Skin of body (tissue), 2 donors: ENCODE results near the gene NEURL2. TPM values are rescaled to one million over a fixed set of nuclear protein-coding genes. Genes with fewer than 3 reads are reported as not detected.
"Not testable (repeated sequence)": the region's sequence is repeated elsewhere in the genome, so short reads cannot be mapped to it uniquely, and the experiment has no call there.

Experiments used
- DNase-seq: peaks from one replicate; lab custom pipeline; 2025; lab: John Stamatoyannopoulos, UW
- total RNA-seq: library from RNA; depleted of rRNA; stranded (reverse); fragments of >200 nt; gene quantifications from one replicate; pipeline ENCODE4 v1.2.3, GENCODE V29; 2014

Gene NEURL2, protein sequence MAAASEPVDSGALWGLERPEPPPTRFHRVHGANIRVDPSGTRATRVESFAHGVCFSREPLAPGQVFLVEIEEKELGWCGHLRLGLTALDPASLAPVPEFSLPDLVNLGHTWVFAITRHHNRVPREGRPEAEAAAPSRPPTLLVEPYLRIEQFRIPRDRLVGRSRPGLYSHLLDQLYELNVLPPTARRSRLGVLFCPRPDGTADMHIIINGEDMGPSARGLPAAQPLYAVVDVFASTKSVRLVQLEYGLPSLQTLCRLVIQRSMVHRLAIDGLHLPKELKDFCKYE
- 2.9 TPM for total RNA-seq

DNA sequence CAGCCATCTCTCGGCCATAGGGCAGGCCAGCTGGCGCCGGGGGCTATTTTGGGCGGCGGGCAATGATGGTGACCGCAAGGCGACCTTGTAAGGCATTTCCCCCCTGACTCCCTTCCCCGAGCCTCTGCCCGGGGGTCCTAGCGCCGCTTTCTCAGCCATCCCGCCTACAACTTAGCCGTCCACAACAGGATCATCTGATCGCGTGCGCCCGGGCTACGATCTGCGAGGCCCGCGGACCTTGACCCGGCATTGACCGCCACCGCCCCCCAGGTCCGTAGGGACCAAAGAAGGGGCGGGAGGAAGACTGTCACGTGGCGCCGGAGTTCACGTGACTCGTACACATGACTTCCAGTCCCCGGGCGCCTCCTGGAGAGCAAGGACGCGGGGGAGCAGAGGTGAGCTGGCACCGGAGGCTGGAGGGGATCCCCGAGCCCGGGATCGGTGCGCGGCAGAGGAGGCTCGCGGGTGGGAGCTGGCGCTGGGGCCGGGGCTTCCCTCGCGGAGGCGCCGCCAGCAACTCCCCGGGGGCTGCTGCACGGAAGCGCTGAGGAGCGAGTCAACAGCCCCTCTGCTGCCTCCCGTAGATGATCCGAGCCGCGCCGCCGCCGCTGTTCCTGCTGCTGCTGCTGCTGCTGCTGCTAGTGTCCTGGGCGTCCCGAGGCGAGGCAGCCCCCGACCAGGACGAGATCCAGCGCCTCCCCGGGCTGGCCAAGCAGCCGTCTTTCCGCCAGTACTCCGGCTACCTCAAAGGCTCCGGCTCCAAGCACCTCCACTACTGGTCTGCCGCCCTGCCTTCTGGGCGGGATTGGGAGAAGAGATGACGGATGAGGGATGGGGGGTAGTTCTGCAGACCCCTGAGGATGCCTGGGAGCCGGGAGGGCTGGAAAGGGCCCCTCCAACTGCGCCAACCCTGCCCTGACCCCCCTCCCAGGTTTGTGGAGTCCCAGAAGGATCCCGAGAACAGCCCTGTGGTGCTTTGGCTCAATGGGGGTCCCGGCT lies at the start of gene NEURL2, which contains the start of gene CTSA:
TSS of gene NEURL2 (minus strand) at position 224 of the 999 bp plus-strand sequence. CDS start at position 7, 217 bp downstream.
TSS of gene CTSA (plus strand) at position 351 of the 999 bp plus-strand sequence. CDS start at position 585, 234 bp downstream.
- peak; percentile 81 for DNase-seq

DNA sequence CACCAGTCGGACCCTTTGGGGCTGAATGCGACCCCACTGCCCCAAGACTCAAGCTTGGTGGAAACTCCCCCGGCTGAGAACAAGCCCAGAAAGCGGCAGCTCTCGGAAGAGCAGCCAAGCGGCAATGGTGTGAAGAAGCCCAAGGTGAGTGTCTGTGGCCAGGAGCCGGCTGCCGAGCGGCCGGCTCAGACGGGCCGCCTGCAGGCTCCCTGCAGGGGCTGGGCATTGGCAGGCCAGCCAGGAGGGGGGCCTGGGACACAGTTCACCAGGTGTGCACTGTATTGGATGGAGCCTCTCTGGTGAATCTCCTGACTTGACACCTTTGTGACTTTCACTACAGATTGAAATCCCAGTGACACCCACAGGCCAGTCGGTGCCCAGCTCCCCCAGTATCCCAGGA lies 49.5 kb upstream of the NEURL2 start:
- DNase-seq, result no peak

DNA sequence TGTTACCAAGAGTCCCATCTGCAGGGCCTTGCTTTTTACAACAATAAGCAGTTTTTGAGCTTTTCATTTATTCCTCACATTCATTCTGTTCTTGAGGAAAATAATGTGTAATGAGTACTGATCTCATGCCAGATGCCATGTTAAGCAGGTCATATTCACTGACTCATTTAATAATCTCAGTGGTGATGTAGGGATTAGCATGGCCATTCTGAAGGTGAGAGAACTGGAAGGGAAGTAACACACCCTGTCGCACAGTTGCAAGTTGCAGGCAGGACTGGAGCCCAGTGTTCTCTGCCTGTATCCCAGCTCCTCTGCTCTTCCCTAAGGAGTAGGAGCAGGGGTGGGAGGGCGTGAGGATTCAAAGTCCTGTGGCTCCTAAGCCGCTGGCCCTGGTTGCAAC lies 49.0 kb upstream of the NEURL2 start:
- no peak for DNase-seq

DNA sequence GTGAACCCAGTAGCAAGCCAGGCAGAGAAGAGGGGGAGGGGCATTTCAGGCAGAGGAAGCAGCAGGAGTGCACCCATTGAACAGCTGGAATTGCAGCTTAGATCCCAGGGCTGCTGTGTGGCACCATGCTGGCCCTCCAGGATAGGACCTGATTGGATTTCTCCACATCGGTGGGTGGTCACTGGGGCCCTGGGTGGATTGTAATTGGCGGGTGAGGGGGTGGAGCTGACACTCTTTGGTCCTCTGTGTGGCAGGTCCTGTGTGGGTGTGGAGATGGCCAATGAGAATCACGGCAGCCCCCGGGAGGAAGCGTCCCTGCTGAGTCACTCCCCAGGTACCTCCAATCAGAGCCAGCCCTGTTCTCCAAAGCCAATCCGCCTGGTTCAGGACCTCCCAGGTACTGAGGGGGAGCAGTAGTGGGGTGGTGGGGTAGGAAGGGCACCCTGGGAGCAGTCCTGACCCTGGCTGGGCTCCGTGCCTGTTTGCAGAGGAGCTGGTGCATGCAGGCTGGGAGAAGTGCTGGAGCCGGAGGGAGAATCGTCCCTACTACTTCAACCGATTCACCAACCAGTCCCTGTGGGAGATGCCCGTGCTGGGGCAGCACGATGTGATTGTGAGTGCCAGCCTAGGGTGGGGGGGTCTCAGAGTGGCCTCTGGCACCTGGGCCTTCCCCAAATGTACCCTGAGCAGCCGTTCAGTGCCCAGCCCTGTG lies 47.9 kb upstream of the NEURL2 start:
- DNase-seq, result no peak

DNA sequence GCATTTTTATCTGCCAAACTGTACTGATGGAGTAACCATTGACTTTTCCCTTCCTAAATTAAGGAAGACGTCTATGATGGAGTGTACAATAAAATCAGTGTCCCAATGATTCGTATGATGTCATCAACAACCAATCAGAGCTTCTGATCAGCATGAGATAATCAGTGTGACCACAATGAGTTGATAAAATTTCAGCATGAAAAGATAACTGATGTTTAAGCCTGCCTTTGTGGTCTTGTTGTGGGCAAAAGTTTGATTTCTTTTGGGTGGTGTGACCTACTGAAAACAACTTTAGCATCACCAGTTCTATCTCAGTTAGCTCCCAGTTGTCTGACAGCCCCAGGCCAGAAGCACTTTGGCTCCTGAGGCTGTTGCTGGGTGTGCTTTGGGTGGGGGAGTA lies 46.8 kb upstream of the NEURL2 start:
- DNase-seq, result no peak

DNA sequence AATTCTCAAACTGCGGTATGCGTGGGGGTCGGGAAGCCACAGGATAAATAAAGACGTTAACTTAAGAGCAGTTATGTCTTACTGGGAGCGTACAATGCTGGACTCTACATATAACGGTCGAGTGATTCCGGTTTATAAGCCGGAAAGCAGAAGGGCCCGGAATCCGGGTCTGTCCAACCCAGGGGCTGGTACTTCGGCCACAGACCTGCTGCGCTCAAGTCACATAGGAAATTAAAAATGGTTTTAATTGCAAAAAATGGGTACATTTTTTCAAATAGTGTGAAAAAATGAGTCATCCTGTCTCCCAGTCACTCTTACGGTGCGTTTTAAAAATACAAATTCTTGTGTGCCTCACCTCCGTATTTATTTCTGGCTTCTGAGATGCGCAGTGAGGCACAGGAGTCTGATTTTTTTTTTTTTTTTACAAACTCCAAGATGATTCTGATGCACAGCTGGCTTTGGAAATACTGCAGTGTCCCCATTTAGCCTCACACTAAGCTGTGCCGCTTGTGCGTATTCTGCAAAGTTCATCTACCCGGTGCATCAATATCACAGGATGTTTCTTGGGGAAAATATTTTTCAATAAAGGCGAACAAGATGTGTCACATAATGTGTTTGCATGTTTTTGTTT lies 44.5 kb upstream of the NEURL2 start:
- peak; percentile 39 for DNase-seq

DNA sequence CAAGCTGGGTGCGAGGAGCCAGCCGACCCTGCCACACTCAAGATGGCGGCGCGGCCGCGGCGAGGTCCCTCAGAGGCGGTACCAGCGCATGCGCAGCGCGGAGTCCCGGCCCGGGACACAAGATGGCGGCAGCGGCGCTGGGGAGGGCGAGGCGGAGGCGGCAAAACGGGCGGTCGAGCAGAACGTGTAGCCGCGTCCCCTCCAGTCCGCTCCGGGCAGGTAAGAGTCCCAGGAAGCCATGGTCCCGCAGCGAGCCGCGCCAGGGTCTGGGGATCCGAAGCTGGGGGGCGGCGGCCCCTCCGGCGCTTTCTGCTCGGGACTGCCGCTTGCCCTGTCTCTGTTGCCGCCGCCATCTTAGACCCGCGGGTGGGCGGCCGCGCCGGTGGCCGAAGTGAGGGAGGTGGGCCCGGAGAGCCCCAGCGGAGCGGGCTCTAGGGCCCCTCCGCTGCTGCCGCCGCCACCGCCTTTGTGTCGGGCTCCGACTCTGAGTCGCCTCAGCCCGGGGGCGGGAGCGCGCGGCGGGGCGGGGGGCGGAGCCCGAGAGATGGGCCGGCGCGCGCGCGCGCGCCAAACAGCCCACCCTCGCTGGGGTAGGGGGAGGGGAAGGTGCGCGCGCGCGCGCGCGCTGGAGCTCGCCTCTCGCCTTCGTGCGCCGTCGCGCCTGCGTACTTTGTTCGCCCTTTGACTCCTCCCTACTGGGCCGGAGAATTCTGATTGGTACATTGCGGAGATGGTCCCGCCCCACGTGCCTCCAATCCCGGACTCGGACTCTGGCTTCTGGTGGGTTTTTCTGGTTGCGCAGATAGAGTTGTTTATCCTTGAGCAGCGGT lies 43.8 kb upstream of the NEURL2 start, which contains the start of gene PCIF1:
TSS of gene PCIF1 (plus strand) at position 98 of the 830 bp plus-strand sequence. CDS start 4,317 bp downstream, outside the sequence.
- peak; percentile 99 for DNase-seq

DNA sequence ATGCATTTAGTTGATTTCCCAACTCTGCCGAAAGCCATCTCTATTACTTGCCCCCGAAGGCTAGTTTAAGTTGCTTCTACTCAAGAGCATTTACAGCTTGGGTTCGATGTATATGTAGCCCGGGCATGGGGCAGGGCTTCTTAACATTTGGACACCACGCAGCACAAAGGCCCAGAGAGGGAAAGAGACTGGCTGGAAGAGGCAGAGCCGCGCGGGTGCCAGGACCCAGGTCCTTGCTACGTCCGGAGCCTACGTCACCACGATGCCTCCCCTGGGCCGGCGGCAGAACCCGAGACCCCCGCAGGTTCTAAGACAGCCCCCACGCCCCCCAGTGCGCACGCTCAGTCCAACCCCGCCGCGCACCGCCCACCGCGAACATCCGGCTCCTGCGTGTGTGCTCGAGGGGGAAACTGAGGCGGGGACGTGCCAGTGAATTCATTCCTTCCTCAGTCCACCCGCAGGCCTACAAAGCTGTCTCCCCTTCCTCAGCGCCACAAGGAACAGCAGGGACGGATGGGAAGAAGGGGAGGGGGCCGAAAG lies 43.1 kb upstream of the NEURL2 start:
- DNase-seq, result peak; percentile 84

DNA sequence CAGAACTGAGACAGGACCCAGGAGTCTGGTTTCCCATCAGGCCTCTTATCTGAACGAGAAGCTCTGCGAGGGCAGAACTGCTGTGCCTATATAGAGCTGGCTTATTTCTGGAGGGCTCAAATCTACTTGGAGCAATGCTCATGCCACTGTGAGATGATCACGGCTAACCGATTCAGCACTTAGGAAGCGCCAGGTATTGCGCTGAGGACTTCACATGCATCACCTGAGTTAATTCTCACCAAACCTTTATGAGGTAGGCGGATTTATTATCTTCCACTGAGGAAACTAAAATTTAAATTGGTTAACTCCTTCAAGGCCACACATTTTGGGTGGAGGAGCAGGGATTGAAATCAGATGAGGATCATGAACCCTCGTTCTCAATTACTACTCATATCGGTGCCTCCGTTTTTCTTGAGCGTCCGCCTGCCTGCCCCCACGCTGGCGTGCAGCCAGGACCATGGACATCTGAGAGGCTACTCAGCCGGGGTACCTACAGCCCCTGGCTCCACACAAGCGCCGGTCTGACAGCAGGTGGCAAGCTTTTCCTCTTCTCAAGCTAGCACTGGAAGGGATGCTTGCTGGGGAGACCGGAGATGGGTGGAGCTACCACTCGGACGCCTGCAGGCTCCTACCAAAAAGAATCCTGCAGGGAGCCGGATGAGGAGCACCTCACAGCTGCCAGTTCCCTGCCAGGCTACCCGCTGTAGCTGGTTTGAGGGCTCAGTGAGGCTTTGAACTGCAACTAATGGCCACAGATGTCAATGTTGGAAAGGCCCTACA lies 42.4 kb upstream of the NEURL2 start:
- no peak for DNase-seq

DNA sequence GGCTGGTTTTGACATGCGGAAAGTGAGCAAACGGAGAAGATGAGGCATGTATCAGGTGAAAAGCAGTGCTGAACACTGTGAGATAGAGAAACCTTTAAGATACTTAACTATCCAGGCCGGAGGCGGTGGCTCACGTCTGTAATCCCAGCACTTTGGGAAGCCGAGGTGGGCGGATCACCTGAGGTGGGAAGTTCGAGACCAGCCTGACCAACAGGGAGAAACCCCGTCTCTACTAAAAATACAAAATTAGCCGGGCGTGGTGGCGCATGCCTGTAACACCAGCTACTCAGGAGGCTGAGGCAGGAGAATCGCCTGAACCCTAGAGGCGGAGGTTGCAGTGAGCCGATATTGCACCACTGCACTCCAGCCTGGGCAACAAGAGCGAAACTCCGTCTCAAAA lies 40.7 kb upstream of the NEURL2 start:
- DNase-seq, result not testable (repeated sequence)

DNA sequence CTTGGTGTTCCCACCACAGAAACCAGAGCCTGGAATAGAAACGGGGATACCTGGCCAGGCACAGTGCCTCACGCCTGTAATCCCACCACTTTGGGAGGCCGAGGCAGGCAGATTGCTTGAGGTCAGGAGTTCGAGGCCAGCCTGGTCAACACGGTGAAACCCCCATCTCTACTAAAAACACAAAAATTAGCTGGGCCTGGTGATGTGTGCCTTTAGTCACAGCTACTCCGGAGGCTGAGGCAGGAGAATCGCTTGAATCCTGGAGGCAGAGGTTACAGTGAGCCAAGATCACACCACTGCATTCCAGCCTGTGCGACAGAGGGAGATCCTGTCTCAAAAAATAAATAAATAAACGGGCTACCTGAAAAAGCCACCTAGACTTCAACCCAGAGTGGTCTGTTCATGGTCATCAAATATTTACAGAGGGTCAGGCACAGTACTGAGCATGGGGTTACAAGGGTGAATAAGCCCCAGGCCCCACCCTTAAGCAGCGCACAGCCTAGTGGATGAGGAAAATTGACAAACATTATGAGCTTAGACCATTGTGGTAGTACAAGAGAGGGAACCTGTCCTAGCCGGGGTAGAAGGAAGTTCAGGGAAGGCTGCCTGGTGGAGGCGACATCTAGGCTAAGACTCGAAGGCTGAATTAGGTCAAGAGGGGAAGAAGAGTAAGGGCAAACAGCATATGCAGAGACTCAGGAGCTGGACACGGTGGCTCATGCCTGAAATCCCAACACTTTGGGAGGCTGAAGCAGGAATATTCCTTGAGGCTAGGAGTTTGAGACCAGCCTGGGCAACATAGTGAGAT lies 36.3 kb upstream of the NEURL2 start:
- DNase-seq, result no peak

DNA sequence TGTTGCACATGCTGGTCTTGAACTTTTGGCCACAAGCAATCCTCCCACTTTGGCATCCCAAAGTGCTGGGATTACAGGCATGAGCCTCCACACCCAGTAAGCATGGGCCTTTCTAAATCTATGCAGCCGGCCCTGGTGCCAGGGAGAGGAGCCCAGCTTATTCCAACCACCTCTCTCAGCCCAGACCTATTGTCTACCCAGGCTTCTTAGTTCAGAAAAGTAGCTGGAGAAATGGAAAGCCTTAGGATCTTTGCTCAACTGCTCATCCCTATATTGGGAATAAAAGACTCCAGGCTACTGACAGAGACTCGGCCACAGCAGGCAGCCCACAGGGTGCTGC lies 35.7 kb upstream of the NEURL2 start:
- no peak for DNase-seq

DNA sequence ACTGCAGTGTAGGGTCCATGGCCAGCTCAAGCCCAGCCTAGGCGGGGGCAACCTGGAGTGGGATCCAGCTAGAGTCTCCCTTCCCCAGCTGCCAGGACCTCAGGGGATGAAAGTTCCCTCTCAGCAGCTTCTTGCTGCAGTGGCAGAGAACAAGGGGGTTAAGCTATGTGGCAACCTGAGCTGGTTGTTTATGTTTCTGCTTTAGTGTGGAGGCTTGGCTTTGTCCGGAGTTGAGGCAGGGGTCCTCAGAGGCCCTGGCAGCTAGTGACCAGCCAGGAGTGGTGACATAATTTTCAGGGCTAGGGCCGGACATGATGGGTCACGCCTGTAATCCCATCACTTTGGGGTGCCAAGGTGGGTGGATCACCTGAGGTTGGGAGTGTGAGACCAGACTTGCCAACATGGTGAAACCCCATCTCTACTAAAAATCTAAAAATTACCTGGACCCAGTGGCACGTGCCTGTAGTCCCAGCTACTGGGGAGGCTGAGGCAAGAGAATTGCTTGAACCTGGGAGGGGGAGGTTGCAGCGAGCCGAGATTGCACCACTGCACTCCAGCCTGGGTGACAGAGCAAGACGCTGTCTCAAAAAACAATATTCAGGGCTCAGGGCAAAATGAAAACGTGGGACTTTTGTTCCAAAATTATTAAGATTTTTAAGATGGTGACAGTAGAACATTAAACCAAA lies 35.0 kb upstream of the NEURL2 start:
- no peak for DNase-seq

DNA sequence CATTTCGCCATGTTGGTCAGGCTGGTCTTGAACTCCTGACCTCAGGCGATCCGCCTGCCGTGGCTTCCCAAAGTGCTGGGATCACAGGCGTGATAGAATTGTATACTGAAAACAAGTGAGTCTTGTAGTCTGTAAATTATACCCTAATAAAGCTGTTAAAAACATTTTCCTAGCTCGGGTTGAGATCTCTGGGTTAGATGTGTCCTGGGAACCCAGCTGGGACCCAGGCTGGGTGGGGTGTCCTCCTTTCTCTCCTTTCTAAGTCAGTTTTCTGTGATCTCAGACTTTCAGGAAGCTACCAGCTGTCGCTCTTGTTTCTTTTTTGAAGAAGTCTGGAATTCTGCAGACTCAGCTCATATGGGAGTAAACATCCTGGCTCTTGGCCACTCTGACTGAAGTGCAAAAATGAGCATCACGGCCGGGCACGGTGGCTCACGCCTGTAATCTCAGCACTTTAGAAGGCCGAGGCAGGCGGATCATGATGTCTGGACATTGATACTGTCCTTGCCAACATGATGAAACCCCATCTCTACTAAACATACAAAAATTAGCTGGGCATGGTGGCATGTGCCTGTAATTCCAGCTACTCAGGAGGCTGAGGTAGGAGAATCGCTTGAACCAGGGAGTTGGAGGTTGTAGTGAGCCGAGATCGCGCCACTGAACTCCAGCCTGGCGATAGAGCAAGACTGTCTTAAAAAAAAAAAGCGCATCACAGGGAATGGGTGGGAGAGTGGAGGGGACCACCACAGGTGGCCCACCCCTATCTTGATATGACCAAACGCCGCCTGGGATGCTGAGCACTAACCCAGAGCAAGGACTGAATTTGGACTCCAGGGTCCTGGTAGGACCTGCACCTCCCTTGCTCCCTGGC lies 33.6 kb upstream of the NEURL2 start:
- DNase-seq, result peak; percentile 63

DNA sequence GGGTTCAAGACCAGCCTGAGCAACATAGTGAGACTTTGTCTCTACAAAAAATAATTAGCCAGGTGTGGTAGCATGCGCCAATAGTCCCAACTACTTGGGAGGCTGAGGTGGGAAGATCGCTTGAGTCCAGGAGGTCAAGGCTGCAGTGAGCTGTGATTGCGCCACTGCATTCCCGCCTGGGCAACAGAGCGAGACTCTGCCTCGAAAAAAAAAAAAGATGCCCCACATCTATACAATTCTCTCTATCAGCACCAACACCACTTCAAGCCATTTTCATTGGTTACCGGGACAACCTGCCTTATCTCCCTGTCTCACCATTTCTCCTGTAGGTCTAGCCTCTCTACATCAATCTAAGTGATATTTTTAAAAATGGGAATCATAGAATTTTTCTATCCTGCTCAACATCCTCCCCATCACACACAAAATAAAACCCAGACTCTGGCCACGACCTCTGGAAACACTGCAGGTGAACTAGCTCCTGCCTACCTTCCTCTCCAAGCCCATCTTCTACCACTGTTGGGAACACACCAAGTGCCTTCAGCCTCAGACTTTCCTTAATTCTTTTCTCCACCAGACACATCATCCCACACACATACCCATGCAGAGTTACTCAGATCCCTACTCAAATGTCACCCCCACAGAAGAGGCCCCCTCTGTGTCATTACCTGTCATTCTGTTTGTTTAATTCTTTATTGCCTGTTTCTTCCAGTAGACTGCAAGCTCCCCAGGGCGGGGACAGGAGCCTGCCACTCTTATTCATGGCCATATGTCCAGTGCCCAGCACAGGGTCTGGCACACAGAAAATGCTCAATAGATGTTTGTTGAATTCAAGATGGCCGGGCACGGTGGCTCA lies 30.6 kb upstream of the NEURL2 start:
- DNase-seq, result no peak
